NCI-H748 (cell line): ENCODE measurements around the gene RPS23.

Source experiments
- DNase-seq: peaks from one replicate; lab custom pipeline; 2025; ENCODE audit not compliant: unreplicated experiment; lab: John Stamatoyannopoulos, UW

RPS23 gene

GRCh38 chr5:82246960-82247574 is 31.1 kb downstream of the RPS23 start:
- DNase-seq: no peak

DNA sequence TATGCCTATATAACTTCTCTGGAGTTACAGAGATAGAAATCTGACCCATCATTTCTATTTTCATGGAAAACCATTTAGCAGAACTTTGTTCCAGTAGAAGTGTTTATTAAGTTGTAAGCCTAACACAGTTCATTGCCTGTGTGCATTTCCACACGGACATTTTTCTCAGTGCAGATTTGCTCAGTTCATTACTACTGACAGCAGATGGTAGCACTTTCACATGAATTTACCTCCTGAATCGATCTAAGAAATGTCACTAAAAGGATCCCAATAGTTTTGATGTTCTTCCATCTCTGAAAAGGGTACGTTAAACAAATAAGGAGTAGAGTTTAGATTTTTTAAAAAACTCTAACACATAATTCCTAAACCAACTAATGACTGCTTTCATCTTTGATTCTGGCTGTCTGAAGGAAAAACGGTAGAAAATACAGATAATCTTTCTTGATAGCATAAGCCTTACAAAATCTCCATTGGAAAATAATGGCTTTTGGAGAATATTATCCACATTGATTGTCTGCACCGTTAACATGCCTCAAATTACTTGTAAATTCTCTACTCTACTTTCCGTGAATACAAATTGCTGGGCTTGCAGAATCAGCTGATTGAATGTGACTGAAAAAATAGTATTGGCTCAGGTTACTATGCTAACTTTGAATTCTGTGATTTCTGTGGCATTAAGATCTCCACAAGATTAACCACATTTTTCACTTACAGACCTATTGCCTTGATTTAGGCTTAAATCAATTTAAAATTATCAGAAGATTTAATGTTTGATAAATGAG is 33.1 kb downstream of the RPS23 start:
- DNase-seq: no peak

DNA sequence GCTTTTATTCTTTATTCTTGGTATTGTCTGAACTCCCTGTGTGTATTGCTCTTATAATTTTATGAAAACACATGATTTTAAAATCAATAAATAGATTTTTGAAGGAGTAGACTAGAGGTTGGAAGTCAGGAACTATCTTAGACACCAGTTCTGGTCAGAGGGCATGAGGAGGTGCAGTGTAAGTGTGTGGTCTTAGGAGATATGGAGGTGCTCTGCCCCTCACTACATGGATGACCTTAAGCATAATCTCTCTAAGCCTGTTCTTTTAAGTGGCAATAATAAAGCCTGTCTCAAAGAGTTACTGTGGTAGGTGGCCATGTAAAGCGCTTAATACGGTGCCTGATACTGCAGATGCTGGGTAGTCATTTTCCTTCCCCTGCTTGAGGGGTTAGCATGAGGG is 34.0 kb downstream of the RPS23 start:
- no peak for DNase-seq

DNA sequence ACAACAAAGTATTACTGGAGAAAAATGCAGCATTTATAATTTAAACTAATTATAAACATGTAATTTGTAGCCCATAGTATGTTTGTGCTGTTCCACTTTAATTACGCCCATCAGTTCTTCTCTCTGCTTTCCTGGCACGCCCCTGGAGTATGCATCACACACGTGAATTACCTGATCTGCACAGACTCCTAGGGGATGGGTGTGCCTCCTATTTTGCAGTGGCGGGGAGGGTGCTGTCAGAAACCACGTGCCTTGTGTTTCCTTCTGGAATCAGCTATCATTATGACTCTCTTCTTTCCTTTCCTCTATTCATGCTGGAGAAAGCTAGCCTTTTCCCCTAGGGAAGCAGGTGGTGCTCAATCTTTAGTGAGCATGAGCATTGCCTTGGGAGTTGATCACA is 43.3 kb downstream of the RPS23 start:
- DNase-seq: peak; percentile 55

DNA sequence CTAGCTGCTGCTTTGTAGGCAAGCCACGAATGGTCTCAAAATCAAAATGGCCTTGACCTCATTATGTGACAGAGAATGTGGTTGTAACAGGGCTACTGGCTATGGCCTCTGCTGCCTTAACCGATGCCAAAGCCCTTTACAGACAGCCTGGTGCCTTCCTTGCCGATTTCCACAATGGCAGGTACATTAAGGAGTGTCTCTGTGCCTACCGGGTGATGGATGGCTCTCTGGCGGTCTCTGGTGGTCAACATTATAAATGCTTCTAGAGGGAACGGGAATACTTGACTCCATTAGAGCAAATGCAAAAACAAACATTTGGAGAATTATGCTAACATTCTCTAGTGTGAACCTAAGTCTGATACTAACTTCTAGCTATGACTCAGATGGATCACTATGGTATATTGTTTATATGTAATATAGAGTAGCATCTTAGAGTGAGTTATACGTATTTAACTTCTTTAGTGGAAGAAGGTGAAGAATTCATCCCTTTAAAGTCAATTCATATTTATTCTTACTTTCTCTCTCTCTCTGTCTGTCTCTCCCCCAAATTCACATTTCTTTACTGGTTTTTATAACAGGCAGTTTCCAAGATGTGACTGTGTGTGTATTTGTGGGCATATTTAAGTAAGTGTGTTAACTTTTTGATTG is 52.5 kb downstream of the RPS23 start:
- peak; percentile 80 for DNase-seq
